HG02759 (cell line): ENCODE results near the gene GNB5.

ENCODE experiments used
- ATAC-seq: cut with Tn5 transposase; IDR thresholded peaks from one replicate; pipeline ENCODE4 v1.9.1; 2021; ENCODE audit warnings: mild to moderate bottlenecking, moderate library complexity; ENCODE audit not compliant: unreplicated experiment

The GNB5 gene

DNA sequence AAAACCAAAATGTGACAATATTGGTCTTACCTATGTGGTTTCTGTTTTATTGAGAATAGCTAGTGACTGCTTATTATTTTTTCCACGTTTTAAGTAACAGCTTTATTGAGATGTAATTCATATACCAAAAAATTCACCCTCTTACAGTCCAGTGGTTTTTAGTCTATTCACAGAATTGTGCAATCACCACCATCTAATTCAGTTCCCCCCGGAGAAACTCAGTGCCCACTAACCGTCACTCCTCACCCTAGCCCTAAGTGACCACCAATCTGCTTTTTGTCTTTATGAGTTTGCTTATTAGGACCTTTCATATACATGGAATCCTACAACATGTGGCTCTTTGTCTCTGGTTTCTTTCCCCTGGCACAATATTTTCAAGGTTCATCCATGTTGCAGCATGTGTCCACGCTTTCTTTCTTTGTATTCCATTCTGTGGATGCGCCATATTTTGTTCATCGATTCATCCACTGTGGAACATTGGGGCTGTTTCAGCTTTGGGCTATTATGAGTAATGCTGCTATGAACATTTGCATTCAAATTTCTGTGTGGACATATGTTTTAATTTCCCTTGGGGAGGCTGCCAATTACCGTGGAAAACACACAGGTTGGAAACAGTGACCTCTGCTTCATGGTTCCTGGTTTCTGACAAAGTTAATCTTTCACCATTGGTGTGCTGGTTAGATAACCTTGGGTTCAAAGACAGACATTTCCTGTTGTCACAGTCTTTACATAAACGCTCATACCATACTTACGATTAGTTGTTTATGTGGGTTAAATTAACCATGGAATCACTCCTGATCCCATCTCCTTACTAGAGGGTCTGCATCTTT, 75.4 kb downstream of the GNB5 start:
- ATAC-seq: no peak

DNA sequence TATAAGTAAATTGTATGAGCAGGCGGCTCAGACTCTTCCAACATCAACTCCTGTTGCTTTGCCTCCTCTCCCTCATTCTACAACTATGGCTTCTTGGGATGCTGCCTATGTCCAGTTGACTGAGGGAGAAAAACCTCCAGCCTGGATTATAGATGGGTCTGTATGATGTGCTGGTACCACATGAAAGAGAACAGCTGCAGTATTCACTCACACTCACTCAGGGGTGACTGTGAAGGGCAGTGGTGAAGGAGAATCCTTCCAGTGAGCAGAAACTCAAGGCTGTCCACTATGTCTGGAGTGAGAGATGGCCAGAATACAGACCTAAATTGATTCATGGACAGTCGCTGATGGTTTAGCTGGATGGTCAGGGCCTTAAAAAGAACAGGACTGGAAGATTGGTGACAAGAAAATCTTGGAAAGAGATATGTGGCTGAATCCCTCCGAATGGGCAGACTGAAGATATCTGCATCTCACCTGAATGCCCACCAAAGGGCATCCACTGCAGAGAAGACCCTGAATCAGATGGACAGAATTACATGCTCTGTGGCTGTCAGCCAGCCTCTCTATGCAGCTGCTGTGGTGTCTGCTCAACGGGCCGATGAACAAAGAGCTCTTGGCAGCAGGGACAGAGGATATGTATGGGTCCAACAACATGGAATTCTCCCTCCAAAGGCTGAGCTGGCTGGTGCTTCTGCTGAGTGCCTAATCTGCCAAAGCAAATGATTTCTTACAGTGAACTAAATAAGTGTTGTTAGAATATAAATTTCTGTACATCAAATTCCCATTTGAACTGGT, 76.7 kb downstream of the GNB5 start:
- ATAC-seq: no peak

DNA sequence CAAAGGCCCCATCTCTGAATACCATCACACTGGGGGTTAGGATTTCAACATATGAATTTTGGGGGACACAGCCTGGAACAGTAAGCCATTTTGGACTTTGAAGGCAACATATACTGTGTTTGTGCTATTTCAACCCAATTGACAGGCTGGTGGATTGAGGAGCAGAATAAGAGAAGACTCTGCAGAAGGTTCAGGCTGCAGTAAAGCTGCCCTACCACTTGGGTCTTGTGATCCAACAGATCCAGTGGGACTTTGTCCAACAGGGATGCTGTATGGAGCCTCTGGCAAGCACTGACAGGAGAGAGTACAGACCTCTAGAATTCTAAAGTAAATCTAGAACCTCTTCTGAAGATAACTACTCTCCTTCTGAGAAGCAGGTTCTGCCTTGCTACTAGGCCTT, 77.5 kb downstream of the GNB5 start:
- no peak for ATAC-seq

DNA sequence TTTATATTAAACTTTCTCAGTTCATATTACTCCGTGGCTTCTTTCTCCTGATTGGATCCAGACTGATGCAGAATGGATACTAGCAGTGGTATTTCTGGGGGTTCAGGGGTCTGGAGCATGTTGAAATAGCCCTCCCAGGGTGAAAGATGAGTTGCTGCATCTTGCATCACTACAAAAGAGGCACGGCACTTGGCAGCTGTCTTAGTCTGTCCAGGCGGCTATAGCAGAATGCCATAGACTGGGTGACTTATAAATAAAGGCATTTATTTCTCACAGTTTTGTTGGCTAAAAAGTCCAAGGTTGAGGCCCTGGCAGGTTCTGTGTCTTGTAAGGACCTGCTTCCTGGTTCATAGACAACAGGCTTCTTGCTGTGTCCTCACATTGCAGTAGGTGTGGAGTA, 78.0 kb downstream of the GNB5 start:
- no peak for ATAC-seq

DNA sequence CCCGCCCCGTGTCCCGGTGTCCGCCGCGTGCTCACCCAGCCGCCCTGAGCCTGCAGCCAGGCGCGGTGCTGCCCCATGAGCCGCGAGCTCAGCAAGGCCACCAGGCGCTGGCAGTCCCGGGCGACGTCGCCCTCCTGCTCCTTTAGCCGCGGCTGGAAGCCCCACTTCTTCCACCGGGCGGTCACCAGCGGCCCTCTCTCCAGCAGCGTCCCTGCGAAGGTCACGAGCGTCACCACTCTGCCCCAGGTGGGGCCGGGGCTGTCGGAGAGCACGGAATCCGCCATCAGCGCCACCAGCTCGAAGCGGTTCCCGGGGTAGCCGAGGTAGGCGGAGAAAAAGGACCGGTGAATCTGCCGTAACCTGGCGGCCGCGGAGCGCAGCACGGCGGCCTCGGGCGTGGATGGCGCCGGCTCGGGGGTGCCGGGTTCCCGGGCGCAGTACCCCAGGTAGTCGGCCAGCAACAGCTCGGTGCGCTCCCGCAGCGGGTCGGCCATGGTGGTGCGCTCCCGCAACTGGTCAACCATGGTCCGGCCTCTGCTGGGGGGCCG, 78.9 kb downstream of the GNB5 start:
- ATAC-seq: peak; percentile 53

DNA sequence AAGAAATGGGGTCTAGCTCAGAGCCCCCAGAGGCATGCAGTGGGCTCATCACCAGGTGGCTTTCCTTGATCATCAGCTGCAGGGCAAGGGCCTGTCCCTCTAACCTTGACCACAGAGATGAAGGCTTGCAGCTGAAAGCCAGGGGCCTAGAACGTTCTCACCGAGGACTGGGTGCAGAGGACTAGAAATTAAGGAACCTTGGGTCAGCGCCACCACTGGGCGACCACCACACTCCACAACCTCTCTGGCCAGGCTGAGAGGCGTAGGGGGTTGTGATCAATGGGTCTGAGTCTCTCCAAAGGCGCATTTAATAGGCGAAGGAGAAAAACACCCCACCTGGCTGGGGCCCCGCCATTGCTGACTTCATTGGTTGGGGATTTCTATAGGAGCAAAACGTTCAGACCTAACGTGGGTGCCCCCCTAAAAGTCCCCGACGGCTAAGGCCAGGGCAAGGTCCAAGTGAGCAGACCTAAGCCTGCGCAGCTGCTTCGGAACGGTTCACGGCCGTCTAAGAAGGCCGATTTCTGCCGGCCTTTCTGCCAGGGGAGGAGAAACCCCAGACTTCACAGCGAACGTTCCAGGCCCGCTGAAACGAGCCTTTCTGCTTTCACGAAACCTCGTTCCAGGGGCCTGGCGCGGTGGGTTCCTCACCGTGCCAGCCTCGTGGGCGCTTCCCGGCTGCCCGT, 79.5 kb downstream of the GNB5 start:
- ATAC-seq: no peak

DNA sequence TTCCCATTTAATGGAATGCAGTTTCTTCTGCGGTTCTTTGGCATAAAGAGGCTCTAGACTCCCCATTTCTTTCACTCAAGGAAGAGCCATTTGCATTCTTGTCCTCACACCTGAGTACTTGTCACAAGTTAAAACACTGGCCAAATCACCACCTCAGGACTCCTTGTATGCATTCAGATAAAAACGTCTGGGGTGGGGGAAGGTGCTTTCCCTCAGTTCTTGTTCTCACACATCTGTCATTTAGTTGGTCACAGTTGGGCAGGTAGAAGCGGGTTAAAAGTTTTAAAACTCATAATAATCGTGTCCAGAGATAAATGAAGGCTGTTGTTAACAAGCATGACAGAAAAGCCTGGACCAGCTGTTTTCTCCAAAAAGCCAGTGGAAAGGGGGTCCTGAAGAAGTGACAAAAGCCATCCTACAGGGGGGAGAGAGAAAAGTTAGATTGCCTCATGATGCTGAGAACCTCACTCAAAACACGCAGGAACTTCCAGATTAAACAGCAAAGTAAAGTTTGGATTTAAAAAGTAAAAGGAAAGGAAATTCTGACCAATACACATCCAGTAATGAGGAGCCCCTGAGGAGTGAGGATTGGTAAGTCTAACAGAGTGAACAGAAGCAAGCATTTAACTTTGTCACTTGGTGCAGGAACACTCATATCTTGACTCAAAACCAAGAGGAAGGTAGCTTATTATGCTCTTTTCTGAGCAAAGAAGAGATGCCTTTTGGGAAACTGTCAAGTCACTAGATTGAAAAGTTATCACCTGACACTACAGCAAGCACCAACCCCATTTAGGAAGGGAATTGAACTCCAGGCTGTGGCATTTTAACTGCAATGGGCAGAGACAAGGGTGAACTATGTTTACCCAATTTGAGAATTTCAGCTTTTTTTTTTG, 81.4 kb downstream of the GNB5 start:
- peak; percentile 41 for ATAC-seq

DNA sequence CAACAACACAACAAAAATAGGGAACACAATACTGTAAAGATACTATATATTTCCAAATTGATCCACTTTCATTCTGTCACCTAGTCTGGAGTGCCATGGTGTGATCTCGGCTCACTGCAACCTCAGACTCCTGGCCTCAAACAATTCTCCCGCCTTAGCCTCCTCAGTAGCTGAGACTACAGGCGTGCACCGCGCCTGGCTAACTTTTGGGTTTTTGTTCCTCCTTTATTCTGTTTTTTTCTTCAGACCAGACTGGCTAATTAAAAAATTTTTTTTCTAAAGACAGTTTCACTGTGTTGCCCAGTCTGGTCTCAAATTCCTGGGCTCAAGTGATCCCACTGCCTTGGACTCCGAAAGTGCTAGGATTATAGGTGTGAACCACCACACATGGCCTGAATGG, 84.0 kb downstream of the GNB5 start:
- no peak for ATAC-seq

DNA sequence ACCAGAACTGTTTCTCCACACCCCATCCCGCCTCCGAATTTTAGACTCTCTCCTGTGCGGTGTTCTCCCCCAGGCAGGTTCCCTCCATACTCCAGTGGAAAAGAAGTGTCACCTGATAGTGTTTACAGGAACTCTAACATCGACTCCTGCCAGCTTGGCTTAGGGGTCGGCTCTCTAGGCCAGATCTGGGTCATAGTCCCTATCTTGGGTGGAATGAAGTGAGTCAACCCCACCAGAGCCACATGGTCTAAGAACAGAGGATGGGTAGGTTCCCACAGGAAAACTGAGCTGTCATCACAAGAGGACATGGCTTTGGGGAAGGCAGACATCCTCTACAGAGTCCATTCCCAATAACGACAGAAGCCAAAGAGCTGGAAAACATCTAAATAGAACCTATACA, 84.6 kb downstream of the GNB5 start:
- no peak for ATAC-seq

DNA sequence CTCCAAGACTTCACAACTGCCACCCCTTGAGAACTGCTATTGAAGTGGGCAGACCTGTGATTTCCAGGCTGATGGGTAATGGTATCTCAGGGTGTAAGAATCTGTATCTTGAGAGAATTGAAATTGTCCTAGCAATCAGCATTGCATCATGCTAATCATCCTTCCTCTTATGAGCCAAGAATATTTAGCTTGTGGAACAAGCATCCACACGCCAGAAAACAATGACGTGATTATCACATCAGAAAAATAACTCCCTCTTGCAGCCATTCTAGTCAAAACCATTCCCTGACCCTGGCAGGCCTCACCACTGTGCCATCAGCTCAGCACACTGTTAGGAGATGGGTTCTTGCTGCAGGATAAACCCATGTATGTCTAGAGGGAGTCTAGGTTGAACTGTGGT, 85.3 kb downstream of the GNB5 start:
- ATAC-seq: no peak

DNA sequence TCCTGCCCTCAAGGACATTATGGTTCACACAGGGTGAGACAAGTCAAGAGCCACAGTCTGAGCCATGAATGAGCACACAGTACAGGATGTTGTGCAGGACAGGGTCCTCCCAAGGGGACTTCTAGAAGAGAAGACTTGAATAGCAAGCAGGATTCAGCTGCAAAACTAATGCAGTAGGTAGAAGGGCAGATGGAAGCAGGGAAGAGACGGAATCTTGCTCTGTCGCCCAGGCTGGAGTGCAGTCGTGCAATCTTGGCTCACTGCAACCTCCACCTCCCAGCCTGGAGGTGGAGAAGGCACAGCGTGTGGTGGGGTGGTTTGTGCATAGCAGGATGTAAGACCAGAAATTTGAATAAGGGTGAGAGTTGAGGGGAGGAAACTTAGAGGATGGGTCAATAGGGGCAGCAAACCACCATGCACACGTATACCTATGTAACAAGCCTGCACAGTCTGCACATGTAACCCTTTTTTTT, 86.6 kb downstream of the GNB5 start:
- peak; percentile 43 for ATAC-seq

DNA sequence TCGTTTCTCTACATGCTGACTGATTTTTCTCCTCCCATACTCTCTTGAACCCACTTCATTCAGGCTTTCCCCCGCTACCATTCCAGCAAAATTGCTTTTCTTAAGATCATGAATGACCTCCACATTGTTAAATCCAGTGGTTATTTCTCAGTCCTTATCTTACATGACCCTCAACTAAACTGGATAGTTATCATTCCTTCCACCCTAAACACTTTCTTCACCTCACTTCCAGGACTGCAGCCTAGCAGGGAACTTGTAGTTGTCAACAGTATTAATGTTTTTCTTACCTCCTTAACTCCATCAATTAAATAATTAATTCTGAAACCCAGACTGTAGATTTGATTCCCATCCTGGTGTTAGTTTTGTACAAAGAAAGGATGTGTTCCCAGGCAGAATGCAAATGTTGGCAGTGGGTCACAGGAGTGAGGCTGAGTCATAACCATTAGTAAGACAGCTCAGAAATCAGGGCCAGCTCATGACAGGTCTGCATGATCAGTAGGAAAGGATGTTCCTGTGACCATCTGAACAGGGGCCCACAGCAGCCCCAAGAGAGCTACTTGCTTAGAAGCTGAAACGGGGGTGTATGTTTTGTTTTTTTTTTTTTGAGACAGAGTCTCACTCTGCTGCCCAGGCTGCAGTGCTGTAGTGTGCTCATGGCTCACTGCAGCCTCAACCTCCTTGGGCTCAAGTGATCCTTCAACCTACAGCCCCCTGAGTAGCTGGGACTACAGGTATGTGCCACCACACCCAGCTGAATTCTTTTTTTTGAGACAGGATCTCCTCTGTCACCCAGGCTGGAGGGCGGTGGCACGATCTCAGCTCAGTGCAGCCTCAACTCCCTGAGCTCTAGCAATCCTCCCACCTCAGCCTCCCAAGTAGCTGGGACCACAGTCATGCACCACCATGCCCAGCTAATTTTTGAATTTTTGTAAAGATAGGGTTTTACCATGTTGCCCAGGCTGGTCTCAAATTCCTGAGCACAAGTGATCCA, 87.7 kb downstream of the GNB5 start:
- peak; percentile 79 for ATAC-seq

DNA sequence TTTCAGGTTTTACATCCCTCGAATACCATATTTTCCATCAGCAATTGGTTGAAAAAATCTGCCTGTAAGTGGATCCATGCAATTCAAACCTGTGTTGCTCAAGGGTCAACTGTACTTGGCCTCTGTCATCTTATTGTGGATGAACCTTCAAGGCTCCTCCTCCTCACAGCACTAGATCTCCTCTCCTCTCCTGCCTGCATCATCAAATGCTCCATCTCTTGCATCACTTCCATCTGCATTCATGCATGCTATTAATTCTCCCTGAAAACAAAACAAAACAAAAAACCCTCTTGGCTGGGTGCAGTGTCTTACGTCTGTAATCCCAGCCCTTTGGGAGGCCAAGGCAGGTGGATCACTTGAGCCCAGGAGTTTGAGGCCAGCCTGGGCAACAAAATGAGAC, 88.7 kb downstream of the GNB5 start:
- no peak for ATAC-seq

DNA sequence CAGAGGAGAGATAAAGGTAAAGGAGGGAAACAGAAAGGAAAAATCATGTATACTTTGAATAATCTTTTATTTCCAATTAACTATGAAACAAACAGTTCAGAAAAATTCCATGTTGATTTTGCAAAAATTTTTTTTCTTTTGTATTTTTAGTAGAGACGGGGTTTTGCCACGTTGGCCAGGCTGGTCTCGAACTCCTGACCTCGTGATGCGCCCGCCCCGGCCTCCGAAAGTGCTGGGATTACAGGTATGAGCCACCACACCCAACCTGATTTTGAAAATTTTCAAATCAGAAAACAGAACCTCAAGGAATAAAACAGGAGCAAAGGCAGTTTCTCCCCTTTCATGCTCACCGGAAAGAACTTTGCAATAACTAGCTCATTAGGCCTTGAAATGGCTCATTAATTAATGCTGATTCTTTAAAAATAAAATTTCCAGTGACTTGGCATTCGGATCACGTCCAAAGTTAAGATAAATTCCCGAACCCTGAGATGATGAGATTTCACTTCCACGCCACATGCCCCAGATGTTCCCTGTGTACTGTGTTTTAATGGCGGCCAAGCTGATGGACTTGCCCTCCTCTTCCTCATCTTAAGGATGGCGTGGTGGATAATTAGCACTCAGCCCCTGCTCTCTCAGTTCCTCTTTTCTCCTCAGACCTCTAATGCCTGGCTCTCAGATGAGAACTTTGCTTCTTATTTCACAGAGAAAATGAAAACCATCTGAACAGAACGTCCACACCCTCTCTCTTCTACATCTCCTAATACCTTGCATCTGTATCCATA, 89.5 kb downstream of the GNB5 start:
- ATAC-seq: no peak

DNA sequence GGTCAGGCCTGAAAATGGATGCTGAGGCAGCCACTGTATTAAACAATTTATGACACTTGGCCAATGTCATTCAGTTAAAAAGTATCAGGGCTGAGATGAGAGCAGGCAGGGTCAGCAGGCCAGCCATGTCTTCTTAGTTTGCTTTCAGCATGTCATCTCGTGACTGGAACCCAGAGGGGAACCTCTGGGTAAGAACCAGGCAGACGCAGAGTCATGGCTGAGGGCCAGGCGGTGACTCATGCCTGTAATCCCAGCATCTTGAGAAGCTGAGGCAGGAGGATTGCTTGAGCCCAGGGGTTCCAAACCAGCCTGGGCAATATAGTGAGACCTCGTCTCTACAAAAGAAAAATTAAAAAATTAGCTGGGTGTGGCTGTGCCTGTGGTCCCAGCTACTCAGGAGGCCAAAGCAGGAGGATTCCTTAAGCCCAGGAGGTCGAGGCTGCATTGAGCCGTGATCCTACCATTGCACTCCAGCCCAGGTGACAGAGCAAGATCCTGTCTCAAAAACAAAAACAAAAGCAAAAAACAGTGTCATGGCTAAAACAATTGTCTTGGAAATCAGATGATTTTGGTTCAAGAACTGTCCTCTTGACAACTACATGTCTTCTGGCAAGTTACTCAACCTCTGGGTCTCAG, 90.3 kb downstream of the GNB5 start:
- no peak for ATAC-seq

DNA sequence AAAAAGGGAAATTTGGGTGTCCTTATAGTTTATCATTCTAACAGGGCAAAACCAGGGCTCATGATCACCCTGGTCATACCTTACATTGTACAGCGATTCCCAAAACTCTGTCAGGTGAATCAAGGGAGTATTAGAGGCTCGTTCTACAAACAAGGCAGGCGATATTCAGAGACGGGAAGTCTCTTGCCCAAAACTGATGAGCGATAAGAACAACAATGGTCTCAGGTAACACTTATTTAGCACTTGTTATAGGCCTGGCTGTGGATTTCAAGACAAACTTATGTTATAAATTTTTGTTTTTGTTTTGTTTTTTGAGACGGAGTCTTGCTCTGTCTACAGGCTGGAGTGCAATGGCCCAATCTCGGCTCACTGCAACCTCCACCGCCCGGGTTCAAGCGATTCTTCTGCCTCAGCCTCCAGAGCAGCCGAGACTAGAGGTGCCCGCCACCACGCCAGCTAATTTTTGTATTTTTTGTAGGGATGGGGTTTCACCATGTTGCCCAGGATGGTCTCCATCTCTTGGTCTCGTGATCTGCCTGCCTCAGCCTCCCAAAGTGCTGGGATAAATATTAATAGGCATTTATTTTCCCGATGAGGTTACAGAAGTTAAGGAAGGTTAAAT, 91.4 kb downstream of the GNB5 start:
- ATAC-seq: no peak

DNA sequence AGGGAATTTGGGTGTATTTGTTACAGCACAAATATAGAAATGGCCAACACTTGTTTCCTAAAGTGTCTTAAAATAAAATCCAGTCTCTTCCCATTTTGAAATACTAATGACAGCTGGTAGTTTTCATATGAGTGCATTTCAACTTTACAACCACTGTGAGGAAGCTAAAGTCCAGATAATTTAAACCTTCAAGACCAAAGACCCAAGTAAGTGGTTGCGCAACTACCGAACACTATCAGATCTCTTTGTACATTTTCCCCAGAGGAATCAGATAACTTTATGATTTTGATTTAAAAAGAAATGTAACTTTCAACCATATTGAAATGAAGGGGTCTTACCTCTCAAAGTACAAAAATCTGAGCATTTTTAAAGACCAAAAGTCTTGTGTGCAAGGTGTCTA, 92.9 kb downstream of the GNB5 start:
- ATAC-seq: no peak
